Skeletal muscle satellite cell (primary cell): ENCODE results near the gene TUBGCP3.
"Not testable (repeated sequence)": the region's sequence is repeated elsewhere in the genome, so short reads cannot be mapped to it uniquely, and the experiment has no call there.

Source experiments
- H3K27me3 ChIP-seq: 2 replicates; pipeline ENCODE4 v1.7.0; 2013; ENCODE audit warnings: low read length; ENCODE audit not compliant: control insufficient read depth, insufficient read depth
- H3K36me3 ChIP-seq: 2 replicates; pipeline ENCODE4 v1.7.0; 2013; ENCODE audit warnings: mild to moderate bottlenecking, control low read depth, low read length; ENCODE audit not compliant: insufficient read depth
- H3K4me1 ChIP-seq: 2 replicates; pipeline ENCODE4 v1.7.0; 2013; ENCODE audit warnings: low read length; ENCODE audit not compliant: control insufficient read depth, insufficient read depth
- H3K4me2 ChIP-seq: 2 replicates; pipeline ENCODE4 v1.7.0; 2013; ENCODE audit warnings: mild to moderate bottlenecking, low read length
- H3K4me3 ChIP-seq: 2 replicates; pipeline ENCODE4 v1.7.0; 2013; ENCODE audit warnings: low read length
- H3K9ac ChIP-seq: 2 replicates; pipeline ENCODE4 v1.7.0; 2013; ENCODE audit warnings: mild to moderate bottlenecking, low read depth, low read length, moderate library complexity
- H3K9me3 ChIP-seq: replicated peaks from 2 replicates; pipeline ENCODE4 v1.7.0; 2013; ENCODE audit warnings: mild to moderate bottlenecking, control low read depth, low read length

TUBGCP3 gene

DNA sequence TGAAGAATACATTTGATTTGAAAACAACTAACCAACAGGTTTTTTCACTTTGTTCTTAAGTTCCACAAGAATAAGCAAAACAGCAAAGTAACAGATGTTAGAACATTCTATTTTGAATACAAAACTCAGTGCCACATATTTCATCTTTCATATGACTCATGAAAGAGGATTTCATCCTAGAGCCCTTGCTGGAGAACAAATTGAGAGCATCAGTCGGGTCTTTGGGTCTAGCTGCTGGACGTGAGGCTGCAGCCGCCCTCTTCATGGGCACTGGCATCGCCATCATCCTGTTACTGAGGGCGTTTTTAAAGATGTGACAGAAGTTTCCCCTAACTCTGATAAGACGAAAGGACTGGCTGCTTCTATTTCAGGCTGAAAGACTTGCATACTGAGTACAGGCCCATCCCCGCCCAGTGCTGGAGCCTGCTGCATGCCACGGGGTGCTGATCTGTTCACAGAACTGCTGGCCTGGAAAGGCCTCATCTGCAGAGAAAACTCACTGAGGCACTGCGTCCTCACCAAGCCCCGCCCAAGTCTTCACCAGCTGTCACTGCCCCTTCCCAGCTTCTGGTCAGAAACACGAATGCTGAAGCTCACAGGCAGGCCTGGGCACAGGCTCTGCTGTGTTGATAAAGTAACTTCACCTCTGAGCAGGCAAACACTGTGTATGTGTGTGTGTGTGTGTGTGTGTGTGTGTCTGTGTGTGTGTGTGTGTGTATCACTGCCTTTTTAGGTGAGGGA is 101.4 kb downstream of the TUBGCP3 start:
- no peaks in the 10 kb centered on the region for H3K9me3 ChIP-seq
- H3K4me2 ChIP-seq, result no peak overlapping the region
- no peaks in the 10 kb centered on the region for H3K27me3 ChIP-seq
- H3K9ac ChIP-seq, result no peak overlapping the region
- H3K4me3 ChIP-seq, result no peak overlapping the region
- H3K36me3 ChIP-seq, result peaks cover 2% of the 10 kb centered on the region
- no peaks in the 10 kb centered on the region for H3K4me1 ChIP-seq

DNA sequence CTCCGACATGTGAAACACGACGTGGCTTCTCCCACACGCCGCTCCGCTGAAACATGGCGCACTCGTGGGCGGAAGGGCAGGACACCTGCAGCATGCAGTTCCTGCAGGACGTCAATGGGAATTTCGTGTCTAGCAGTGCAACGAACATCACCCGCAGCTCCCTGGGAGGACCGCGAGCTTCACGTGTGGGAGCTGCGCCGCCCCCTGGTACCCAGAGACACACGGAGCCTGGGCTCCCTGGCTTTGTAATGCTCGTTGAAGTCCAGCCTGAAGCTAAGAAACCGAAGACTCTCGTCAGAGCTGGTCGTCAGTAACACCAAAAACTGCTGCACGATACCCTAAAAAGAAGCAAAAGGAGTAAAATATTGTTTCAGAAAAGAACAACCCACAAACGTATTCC is 102.1 kb downstream of the TUBGCP3 start:
- H3K4me1 ChIP-seq, H3K27me3 ChIP-seq, H3K36me3 ChIP-seq, H3K4me2 ChIP-seq, H3K4me3 ChIP-seq, H3K9ac ChIP-seq, H3K9me3 ChIP-seq: not testable (repeated sequence)

- H3K27me3 ChIP-seq, result no peaks in the 10 kb centered on the region
- H3K9ac ChIP-seq, result no peak overlapping the region
- no peak overlapping the region for H3K4me2 ChIP-seq
- no peaks in the 10 kb centered on the region for H3K4me1 ChIP-seq
- H3K4me3 ChIP-seq, result no peak overlapping the region
- no peaks in the 10 kb centered on the region for H3K9me3 ChIP-seq
- H3K36me3 ChIP-seq, result peaks cover 2% of the 10 kb centered on the region
Measured at GRCh38 chr13:112483299-112483698, 104.7 kb downstream of the TUBGCP3 start.

DNA sequence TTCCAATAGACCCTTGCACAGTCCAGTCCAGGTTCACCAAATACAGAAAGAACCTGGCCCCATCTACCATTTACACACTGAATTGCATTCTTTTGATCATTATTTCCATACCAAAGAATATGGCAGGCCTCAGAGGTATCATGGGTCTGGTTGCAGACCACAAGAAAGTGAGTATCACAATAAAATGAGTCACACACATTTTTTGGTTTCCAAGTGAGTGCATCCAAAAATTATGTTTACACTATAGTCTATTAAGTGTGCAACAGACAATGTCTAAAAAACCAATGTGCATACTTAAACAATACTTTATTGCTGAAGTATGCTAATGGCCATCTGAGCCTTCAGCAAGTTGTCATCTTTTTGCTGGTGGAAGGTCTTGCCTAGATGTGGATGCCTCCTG is 106.5 kb downstream of the TUBGCP3 start:
- H3K27me3 ChIP-seq, result no peaks in the 10 kb centered on the region
- no peaks in the 10 kb centered on the region for H3K9me3 ChIP-seq
- H3K36me3 ChIP-seq, result peaks cover 2% of the 10 kb centered on the region
- no peak overlapping the region for H3K9ac ChIP-seq
- H3K4me1 ChIP-seq, result no peaks in the 10 kb centered on the region
- H3K4me2 ChIP-seq, result no peak overlapping the region
- H3K4me3 ChIP-seq, result no peak overlapping the region

DNA sequence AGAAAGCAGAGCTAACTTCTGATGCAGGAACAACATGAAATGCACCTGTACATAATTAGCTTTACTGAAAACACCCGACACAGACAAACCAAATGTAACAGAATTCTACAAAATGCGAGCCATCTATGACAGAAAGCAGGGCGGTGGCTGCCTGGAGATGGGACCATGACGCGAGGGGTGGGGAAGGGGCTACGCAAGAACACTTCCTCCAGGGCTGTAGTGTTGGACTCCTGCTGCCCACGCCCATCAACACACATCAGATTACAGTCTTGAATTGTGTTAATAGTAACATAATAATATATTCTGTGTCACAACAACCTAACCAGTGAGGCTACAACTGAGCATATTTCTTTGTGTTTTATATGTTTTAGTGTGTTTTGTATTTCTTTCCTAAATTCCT is 108.6 kb downstream of the TUBGCP3 start:
- Histone ChIP-seq H3K4me3 (no peak overlapping the region), H3K4me1 (no peaks in the 10 kb centered on the region), H3K4me2 (no peak overlapping the region), H3K27me3 (no peaks in the 10 kb centered on the region), H3K9ac (no peak overlapping the region), H3K36me3 (no peaks in the 10 kb centered on the region), H3K9me3 (no peaks in the 10 kb centered on the region)

DNA sequence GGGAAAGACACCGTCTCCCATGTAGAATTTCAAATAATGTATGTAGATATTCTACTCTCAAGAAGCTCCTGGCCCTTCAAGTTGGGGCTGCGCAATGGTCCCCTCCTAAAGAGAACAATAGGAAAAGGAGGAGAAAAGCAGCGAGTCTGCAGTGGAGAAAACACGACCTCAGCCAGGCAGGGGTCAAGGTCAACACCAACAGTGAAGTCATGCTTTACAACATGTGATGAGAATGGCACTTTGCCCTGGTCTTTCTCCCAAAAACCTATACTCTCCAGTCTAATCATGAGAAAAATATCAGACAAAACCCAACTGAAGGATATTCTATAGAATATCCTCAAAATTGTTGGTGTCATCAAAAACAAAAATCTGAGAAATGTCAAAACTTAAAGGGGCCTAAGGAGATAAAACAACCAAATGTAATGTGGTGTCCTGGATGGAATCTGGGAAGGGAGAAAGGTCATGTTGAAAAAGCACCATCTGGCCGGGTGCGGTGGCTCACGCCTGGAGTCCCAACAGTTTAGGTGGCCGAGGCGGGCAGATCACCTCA is 110.8 kb downstream of the TUBGCP3 start:
- Histone ChIP-seq H3K9ac (no peak overlapping the region), H3K4me3 (no peak overlapping the region), H3K9me3 (no peaks in the 10 kb centered on the region), H3K36me3 (no peaks in the 10 kb centered on the region), H3K4me1 (no peaks in the 10 kb centered on the region), H3K27me3 (no peaks in the 10 kb centered on the region), H3K4me2 (no peak overlapping the region)

GRCh38 chr13:112475889-112476288 is 112.1 kb downstream of the TUBGCP3 start:
- no peaks in the 10 kb centered on the region for H3K9me3 ChIP-seq
- no peaks in the 10 kb centered on the region for H3K4me1 ChIP-seq
- H3K4me3 ChIP-seq, result no peak overlapping the region
- H3K4me2 ChIP-seq, result no peak overlapping the region
- H3K36me3 ChIP-seq, result no peaks in the 10 kb centered on the region
- H3K27me3 ChIP-seq, result no peaks in the 10 kb centered on the region
- H3K9ac ChIP-seq, result no peak overlapping the region

GRCh38 chr13:112474869-112475268 is 113.1 kb downstream of the TUBGCP3 start:
- H3K9ac ChIP-seq, result no peak overlapping the region
- no peaks in the 10 kb centered on the region for H3K27me3 ChIP-seq
- no peaks in the 10 kb centered on the region for H3K4me1 ChIP-seq
- H3K4me2 ChIP-seq, result no peak overlapping the region
- no peaks in the 10 kb centered on the region for H3K36me3 ChIP-seq
- no peak overlapping the region for H3K4me3 ChIP-seq
- no peaks in the 10 kb centered on the region for H3K9me3 ChIP-seq

DNA sequence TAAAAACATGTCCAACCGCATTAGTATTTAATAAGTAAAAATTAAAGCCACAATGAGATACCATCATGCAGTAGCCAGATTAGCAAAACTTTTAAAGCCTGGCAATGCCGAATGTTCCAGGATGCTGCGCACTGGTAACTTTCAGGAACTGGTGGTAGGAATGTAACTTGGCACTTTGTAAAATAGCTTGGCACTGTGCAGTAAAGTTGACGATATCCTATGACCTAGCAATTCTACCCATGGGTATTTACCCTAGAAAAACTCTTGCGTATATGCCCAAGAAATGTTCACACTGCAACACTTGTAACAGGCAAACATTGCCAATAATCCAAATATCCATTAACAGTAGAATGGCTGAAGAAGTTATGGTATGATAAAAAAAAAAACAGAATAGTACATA is 114.1 kb downstream of the TUBGCP3 start:
- no peak overlapping the region for H3K4me2 ChIP-seq
- no peak overlapping the region for H3K4me3 ChIP-seq
- no peaks in the 10 kb centered on the region for H3K27me3 ChIP-seq
- H3K9ac ChIP-seq, result no peak overlapping the region
- H3K4me1 ChIP-seq, result no peaks in the 10 kb centered on the region
- H3K9me3 ChIP-seq, result no peaks in the 10 kb centered on the region
- no peaks in the 10 kb centered on the region for H3K36me3 ChIP-seq

DNA sequence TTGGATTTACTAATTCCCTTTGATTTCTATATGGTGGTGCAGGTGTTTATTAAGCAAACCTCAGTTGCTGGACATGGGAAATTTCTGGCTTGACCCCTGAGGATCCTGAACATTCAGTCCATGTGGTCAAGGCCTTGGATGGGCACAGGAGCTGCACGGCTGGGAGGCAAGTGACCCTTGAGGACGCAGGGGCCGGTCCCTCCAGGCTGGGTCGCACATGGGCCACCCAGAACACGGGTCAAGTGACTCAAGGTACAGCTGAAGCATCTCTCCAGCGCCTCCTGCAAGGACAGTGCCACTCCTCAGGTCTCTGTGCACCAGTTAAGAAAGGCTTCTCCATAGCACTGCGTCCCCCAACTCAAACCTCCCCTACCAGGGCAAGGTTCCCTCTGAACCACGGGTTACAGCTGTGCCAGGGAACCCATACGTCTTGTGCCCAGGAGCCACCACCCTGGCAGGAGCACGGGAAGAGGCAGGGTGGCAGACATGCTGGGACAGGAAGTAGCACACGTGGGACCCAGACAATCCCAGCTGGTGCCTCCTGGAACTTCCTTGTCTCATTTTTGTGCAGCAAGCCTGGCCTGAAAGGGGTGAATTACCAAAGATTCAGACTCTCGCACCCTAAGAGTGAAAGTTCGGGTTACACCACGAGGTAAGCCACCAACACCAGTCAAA is 118.7 kb downstream of the TUBGCP3 start:
- no peak overlapping the region for H3K9ac ChIP-seq
- H3K9me3 ChIP-seq, result no peaks in the 10 kb centered on the region
- H3K27me3 ChIP-seq, result no peaks in the 10 kb centered on the region
- H3K36me3 ChIP-seq, result no peaks in the 10 kb centered on the region
- no peaks in the 10 kb centered on the region for H3K4me1 ChIP-seq
- no peak overlapping the region for H3K4me2 ChIP-seq
- no peak overlapping the region for H3K4me3 ChIP-seq

DNA sequence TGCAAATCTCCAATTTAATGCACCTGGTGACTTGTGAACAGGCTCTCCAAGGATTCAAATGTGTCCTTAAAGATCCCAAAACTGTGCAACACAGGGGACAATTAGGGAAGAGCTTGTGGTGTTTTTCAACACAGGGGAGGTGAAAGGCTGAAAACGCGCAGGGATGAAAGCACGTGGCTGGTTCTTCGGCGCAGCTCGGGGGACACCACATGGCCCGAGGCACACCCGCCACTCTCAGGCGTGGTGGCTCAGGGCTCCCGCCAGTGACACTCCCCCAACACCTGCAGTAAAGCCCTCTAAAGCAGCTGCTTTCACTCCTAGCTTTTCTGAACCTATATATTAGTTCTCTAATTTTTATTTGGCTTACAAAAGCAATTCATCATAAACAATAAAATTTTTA is 119.9 kb downstream of the TUBGCP3 start:
- H3K9ac ChIP-seq, result no peak overlapping the region

DNA sequence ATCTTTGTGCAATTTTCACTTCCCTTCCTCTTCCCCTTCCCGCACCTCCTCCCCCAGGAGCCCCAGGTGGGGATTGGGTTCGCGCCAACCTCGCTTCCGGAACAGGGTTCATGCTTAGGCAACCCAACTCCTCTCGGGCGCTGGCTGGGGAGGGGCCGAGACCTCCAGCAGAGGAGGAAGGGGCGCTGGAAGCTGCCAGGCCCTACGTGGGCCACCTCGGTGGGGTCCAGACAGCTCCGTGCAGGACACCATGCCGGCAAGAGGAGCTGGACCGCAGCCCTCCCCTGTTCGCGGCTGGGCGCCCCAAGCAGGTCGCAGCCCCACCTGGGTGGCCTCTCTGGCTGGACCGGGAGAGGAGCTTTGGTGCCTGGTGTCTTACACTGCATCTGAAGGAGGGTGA is 120.7 kb downstream of the TUBGCP3 start:
- H3K9me3 ChIP-seq, result no peaks in the 10 kb centered on the region
- no peak overlapping the region for H3K4me2 ChIP-seq
- no peaks in the 10 kb centered on the region for H3K36me3 ChIP-seq
- no peaks in the 10 kb centered on the region for H3K4me1 ChIP-seq
- H3K4me3 ChIP-seq, result no peak overlapping the region
- no peak overlapping the region for H3K9ac ChIP-seq
- H3K27me3 ChIP-seq, result no peaks in the 10 kb centered on the region

More for the DNA sequence above, 119.9 kb downstream of the TUBGCP3 start:
- H3K4me1 ChIP-seq, result no peaks in the 10 kb centered on the region
- H3K4me3 ChIP-seq, result no peak overlapping the region
- no peak overlapping the region for H3K4me2 ChIP-seq
- H3K36me3 ChIP-seq, result no peaks in the 10 kb centered on the region
- H3K9me3 ChIP-seq, result no peaks in the 10 kb centered on the region
- H3K27me3 ChIP-seq, result no peaks in the 10 kb centered on the region
